CD8-positive, alpha-beta memory T cell (primary cell): ENCODE results near the gene PDE6A. TPM values are rescaled to one million over a fixed set of nuclear protein-coding genes. Genes with fewer than 3 reads are reported as not detected.

Experiments used
- CTCF ChIA-PET: fragments of 350-600 bp; sonication (Branson Sonifier 250); formaldehyde crosslinking; loops from one replicate; lab custom pipeline; 2021; ENCODE audit warnings: antibody characterized with exemption; lab: Charles Lee
- POLR2A ChIA-PET: fragments of 350-600 bp; sonication (Branson Sonifier 250); formaldehyde crosslinking; loops from one replicate; lab custom pipeline; 2021; ENCODE audit warnings: antibody characterized with exemption; lab: Charles Lee
- DNase-seq, 5 donors: peaks; one replicate each; pipeline versions ENCODE4 v3.0.0 to v3.0.0-alpha.2; 2020 to 2022; ENCODE audit warnings: mixed read lengths in 1 of 5
- H3K27ac ChIP-seq: one replicate; pipeline ENCODE4 v1.7.0; 2013; ENCODE audit warnings: low read depth, mild to moderate bottlenecking, low read length, moderate library complexity
- H3K27me3 ChIP-seq: 2 replicates; pipeline ENCODE4 v1.7.0; 2013; ENCODE audit warnings: low read length, mild to moderate bottlenecking; ENCODE audit not compliant: insufficient read depth, poor library complexity, severe bottlenecking
- H3K36me3 ChIP-seq: 2 replicates; pipeline ENCODE4 v1.7.0; 2013; ENCODE audit warnings: mild to moderate bottlenecking, low read length, moderate library complexity; ENCODE audit not compliant: insufficient read depth
- H3K4me1 ChIP-seq: 2 replicates; pipeline ENCODE4 v1.7.0; 2013; ENCODE audit warnings: mild to moderate bottlenecking, low read length, moderate library complexity; ENCODE audit not compliant: insufficient read depth
- H3K4me3 ChIP-seq: 2 replicates; pipeline ENCODE4 v1.7.0; 2013; ENCODE audit warnings: mild to moderate bottlenecking, low read length
- H3K9me3 ChIP-seq: 2 replicates; pipeline ENCODE4 v1.7.0; 2013; ENCODE audit warnings: mild to moderate bottlenecking, low read length
- H3K27ac Mint-ChIP-seq, 8 donors: one replicate each; pipeline ENCODE4 v1.8.0; 2020 to 2021; ENCODE audit warnings: mixed read lengths in 8 of 8, mild to moderate bottlenecking in 6 of 8, inconsistent platforms in 3 of 8, moderate library complexity in 3 of 8
- H3K27me3 Mint-ChIP-seq, 2 donors: one replicate each; pipeline ENCODE4 v1.8.0; 2020 to 2021; ENCODE audit warnings: mixed read lengths in 2 of 2, mild to moderate bottlenecking in 1 of 2, moderate library complexity in 1 of 2
- H3K36me3 Mint-ChIP-seq, 3 donors: one replicate each; pipeline ENCODE4 v1.8.0; 2020 to 2021; ENCODE audit warnings: mixed read lengths in 3 of 3, inconsistent platforms in 1 of 3, mild to moderate bottlenecking in 1 of 3
- H3K4me1 Mint-ChIP-seq, 3 donors: one replicate each; pipeline ENCODE4 v1.8.0; 2020 to 2021; ENCODE audit warnings: mixed read lengths in 3 of 3, inconsistent platforms in 1 of 3, mild to moderate bottlenecking in 1 of 3
- H3K4me3 Mint-ChIP-seq, 7 donors: one replicate each; pipeline ENCODE4 v1.8.0; 2020 to 2021; ENCODE audit warnings: mixed read lengths in 7 of 7, mild to moderate bottlenecking in 6 of 7, moderate library complexity in 4 of 7, inconsistent platforms in 2 of 7
- H3K9me3 Mint-ChIP-seq, 5 donors: one replicate each; pipeline ENCODE4 v1.8.0; 2020 to 2022; ENCODE audit warnings: mixed read lengths in 5 of 5, mild to moderate bottlenecking in 3 of 5, moderate library complexity in 2 of 5, inconsistent platforms in 1 of 5
- polyA plus RNA-seq: library from polyadenylated mRNA; unstranded; fragments of 300-500 nt; fragmentation: Illumina TruSeq; gene quantifications from one replicate; pipeline ENCODE4 v1.2.3, GENCODE V29; 2021
- total RNA-seq, 2 experiments: library from RNA; stranded (reverse); gene quantifications; one replicate each; pipeline ENCODE4 v1.2.3, GENCODE V29; 2021

Gene PDE6A
- total and polyA plus RNA-seq, 3 experiments from 2014 or later: not detected

DNA sequence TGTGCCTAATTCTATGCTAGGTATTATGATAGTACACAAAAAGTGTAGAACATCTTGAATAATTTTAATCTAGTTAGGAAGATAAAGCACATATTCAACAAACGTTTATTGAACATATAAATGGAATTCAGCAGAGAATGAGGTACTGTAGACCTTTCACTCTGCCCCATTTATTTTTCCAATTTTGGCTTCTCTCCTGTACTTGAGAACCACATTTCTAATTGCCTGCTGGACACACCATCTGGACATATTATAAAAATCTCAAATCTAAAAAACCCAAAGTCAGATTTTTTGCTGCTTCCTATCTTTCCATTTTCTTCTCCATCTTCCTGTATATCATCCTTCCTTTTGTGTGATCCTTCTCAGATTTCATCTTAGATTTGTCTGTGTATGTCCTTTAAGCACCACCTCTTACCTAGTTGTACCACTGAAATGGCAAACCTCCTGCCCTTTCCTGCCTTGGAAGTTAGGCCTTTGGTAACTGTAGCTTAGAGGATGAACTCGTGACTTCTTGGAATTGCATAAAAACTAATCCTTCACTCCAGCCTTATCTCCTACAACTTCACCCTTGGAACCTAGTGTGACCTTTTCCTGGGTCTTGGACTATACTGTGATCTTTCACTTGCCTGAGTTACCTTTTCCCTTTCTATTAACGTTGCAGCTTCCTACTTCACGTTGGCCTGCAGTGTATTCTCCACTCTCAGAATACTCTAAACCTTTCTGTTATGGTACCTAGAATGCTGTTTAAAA, 24.8 kb upstream of the PDE6A start:
- ChIA-PET CTCF (interaction anchor here (1.3 to 1.8 kb wide), 2 partner anchors 9 to 11 kb away, joined by 3 to 6 read pairs; partner anchors contain the start of gene SLC26A2), POLR2A (no interaction called here)
- DNase-seq: no peak
- Mint-ChIP-seq H3K27me3 (no peaks in the 10 kb centered on the region), H3K4me3 (no peak overlapping the region), H3K27ac (no peak overlapping the region), H3K36me3 (peaks cover 0 to 13% (median 6%) of the 10 kb centered on the region in 3 donors), H3K9me3 (no peaks in the 10 kb centered on the region), H3K4me1 (peaks cover 17 to 33% (median 20%) of the 10 kb centered on the region in 3 donors)
- no peaks in the 10 kb centered on the region for H3K9me3 ChIP-seq
- H3K4me1 ChIP-seq: no peaks in the 10 kb centered on the region
- H3K36me3 ChIP-seq: no peaks in the 10 kb centered on the region
- no peak overlapping the region for H3K27ac ChIP-seq
- H3K4me3 ChIP-seq: no peak overlapping the region
- H3K27me3 ChIP-seq: no peaks in the 10 kb centered on the region

DNA sequence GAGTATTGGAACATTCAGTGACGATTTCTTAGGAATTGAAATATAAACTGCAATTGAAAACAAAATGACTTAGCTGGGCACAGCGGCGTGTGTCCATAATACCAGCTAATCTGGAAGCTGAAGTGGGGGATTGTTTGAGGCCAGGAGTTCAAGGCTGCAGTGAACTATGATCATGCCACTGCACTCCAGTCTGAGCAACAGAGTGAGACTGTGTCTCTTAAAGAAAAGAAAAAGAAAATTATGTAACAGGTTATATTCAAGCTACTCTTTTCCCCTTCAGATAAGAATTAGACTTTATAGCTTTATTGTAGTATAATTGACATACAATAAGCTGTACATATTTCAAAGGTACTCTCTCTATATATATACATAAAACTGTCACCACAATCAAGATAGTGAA, 22.4 kb upstream of the PDE6A start:
- H3K9me3 ChIP-seq: no peaks in the 10 kb centered on the region
- H3K4me1 ChIP-seq: peaks cover 1% of the 10 kb centered on the region
- H3K27me3 Mint-ChIP-seq: no peaks in the 10 kb centered on the region
- no peak overlapping the region for H3K4me3 Mint-ChIP-seq
- no peaks in the 10 kb centered on the region for H3K36me3 ChIP-seq
- H3K9me3 Mint-ChIP-seq: no peaks in the 10 kb centered on the region
- POLR2A ChIA-PET: no interaction called here
- no peak overlapping the region for H3K27ac Mint-ChIP-seq
- CTCF ChIA-PET: interaction anchor here (0.6 to 1.2 kb wide), 3 partner anchors 8 to 138 kb away, joined by 3 read pairs; no protein-coding TSS in a partner anchor
- no peak for DNase-seq
- no peak overlapping the region for H3K27ac ChIP-seq
- peaks cover 0 to 14% (median 9%) of the 10 kb centered on the region in 3 donors for H3K36me3 Mint-ChIP-seq
- H3K27me3 ChIP-seq: no peaks in the 10 kb centered on the region
- peaks cover 23 to 39% (median 26%) of the 10 kb centered on the region in 3 donors for H3K4me1 Mint-ChIP-seq
- no peak overlapping the region for H3K4me3 ChIP-seq

DNA sequence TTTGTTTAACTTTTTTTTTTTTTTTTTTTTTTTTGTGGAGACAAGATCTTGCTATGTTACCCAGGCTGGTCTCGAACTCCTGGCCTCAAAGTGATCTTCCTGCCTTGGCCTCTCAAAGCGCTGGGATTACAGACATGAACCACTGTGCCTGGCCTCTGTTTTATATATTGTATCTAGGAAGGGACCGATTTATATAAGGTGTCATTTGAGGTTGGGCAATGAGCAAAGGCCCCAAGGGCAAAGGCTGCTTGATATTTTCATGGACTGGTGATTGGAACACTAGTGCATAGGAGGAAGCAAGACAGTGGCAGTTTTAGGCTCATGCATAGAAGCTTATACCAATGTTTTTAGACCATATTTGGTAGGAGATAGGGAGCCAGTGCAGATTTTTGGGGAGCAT, 19.1 kb upstream of the PDE6A start:
- H3K27ac Mint-ChIP-seq: peak overlapping the region in 1 of 8 donors; percentile 68
- peaks cover 31 to 55% (median 42%) of the 10 kb centered on the region in 3 donors for H3K4me1 Mint-ChIP-seq
- Histone ChIP-seq H3K9me3 (no peaks in the 10 kb centered on the region), H3K36me3 (no peaks in the 10 kb centered on the region), H3K4me3 (no peak overlapping the region), H3K4me1 (peaks cover 18% of the 10 kb centered on the region), H3K27ac (no peak overlapping the region), H3K27me3 (no peaks in the 10 kb centered on the region)
- POLR2A ChIA-PET: no interaction called here
- no peaks in the 10 kb centered on the region for H3K9me3 Mint-ChIP-seq
- no peak overlapping the region for H3K4me3 Mint-ChIP-seq
- no peaks in the 10 kb centered on the region for H3K27me3 Mint-ChIP-seq
- no peak for DNase-seq
- CTCF ChIA-PET: interaction anchor here (2.2 kb wide), 1 partner anchor 36 kb away, joined by 6 read pairs; the partner anchor contains the start of genes HMGXB3 and TIGD6
- peaks cover 0 to 15% (median 6%) of the 10 kb centered on the region in 3 donors for H3K36me3 Mint-ChIP-seq

DNA sequence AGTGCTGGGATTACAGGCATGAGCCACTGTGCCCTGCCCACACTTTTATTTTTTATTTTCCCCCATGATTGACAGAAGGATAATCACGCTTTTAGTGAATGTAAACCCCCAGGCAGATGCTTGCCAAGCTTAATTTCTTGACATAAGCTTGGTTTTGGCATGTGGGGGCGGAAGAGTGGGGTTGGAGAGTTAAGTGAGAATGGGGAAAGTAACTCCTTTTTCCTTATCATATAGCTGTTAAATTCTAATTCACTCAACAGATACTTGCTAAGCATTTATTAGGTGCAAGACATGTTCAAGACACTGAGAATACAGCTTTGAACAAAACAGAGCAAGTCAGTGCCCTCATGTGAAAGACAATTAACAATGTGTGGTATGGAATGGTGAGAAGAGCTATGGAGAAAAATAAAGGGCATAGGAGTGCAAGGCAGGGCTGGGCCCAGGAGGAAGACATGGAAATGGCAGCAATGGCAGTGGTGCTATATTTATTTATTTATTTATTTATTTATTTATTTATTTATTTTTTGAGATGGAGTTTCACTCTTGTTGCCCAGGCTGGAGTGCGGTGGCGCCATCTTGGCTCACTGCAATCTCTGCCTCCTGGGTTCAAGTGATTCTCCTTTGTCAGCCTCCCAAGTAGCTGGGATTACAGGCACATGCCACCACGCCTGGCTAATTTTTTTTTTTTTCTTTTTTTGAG, 18.2 kb upstream of the PDE6A start:
- H3K27ac ChIP-seq: no peak overlapping the region
- H3K4me3 ChIP-seq: no peak overlapping the region
- no peaks in the 10 kb centered on the region for H3K36me3 ChIP-seq
- ChIA-PET POLR2A (no interaction called here), CTCF (interaction anchor here (1.1 to 2.2 kb wide), 8 partner anchors 10 to 132 kb away, joined by 3 to 6 read pairs (median 4); partner anchors contain the start of genes HMGXB3 and TIGD6)
- Mint-ChIP-seq H3K4me1 (peaks cover 31 to 55% (median 42%) of the 10 kb centered on the region in 3 donors), H3K4me3 (peak overlapping the region in 1 of 7 donors; percentile 98), H3K27ac (peak overlapping the region in 1 of 8 donors; percentile 83), H3K36me3 (peaks cover 0 to 15% (median 6%) of the 10 kb centered on the region in 3 donors), H3K9me3 (no peaks in the 10 kb centered on the region), H3K27me3 (no peaks in the 10 kb centered on the region)
- DNase-seq: no peak
- no peaks in the 10 kb centered on the region for H3K27me3 ChIP-seq
- H3K4me1 ChIP-seq: peaks cover 18% of the 10 kb centered on the region
- H3K9me3 ChIP-seq: no peaks in the 10 kb centered on the region

DNA sequence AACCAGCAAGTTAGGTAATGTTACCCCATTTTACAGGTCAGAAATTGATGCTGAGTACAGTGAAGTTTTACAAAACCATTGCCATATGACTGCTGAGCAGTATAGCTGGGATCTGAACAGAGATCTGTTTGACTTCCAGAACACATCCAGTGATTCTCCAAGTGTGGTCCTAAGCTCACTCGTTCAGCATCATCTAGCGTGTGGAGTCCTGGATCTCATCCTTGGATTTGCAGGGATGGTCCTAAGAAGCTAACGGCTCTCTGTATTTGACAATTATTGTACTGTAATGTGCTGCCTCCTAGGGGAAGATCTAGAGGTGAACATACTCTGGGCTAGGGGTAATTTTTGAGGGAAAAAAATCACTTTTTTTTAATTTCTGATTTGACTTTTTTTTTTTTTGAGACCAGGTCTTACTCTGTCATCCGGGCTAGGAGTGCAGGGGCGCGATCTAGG, 17.4 kb upstream of the PDE6A start:
- Mint-ChIP-seq H3K36me3 (peaks cover 0 to 15% (median 6%) of the 10 kb centered on the region in 3 donors), H3K9me3 (no peaks in the 10 kb centered on the region), H3K4me1 (peaks cover 29 to 50% (median 42%) of the 10 kb centered on the region in 3 donors), H3K27me3 (no peaks in the 10 kb centered on the region), H3K27ac (peak overlapping the region; percentile 31 to 94 (median 86)), H3K4me3 (peak overlapping the region; percentile 91 to 98 (median 96))
- peaks cover 18% of the 10 kb centered on the region for H3K4me1 ChIP-seq
- no peak overlapping the region for H3K27ac ChIP-seq
- peak in 1 of 5 donors; percentile 25 for DNase-seq
- ChIA-PET POLR2A (interaction anchor here (1.0 kb wide), 1 partner anchor 38 kb away, joined by 3 read pairs; the partner anchor contains the start of gene TIGD6), CTCF (interaction anchor here (1.0 to 3.0 kb wide), 10 partner anchors 10 to 131 kb away, joined by 3 to 9 read pairs (median 4); partner anchors contain the start of genes HMGXB3 and TIGD6)
- no peaks in the 10 kb centered on the region for H3K36me3 ChIP-seq
- no peak overlapping the region for H3K4me3 ChIP-seq
- H3K27me3 ChIP-seq: no peaks in the 10 kb centered on the region
- H3K9me3 ChIP-seq: no peaks in the 10 kb centered on the region

DNA sequence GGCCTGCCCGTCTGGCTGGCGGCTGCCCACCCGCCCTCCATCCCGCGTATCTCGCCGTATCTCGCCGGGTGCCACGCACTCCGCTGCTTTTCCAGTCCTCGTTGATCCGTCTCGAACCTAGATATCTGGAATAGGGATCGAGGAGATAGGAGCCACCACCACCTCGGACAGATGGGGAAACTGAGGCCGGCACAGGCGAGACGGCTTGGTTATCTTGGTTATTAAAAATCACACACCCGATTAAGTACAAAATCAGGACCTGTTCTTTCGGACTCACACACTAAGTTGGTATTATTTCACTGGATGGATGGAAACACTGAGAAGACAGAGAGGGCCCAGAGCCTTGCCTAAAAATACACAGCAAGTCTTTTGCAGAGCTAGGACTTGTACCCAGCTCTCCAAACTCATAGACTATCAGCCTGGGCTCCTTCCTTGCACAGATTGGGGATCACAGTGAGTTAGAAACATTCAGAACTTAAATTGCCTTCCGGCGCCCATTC, 16.6 kb upstream of the PDE6A start:
- H3K9me3 Mint-ChIP-seq: no peaks in the 10 kb centered on the region
- H3K27ac ChIP-seq: no peak overlapping the region

More for the DNA sequence above, 16.6 kb upstream of the PDE6A start:
- peak in 1 of 5 donors; percentile 8 for DNase-seq
- Histone ChIP-seq H3K9me3 (no peaks in the 10 kb centered on the region), H3K4me3 (peak overlapping the region; percentile 82), H3K4me1 (peaks cover 18% of the 10 kb centered on the region), H3K27me3 (no peaks in the 10 kb centered on the region), H3K36me3 (no peaks in the 10 kb centered on the region)
- Mint-ChIP-seq H3K27ac (peak overlapping the region; percentile 37 to 94 (median 89)), H3K27me3 (no peaks in the 10 kb centered on the region), H3K36me3 (peaks cover 0 to 15% (median 6%) of the 10 kb centered on the region in 3 donors), H3K4me1 (peaks cover 28 to 46% (median 42%) of the 10 kb centered on the region in 3 donors), H3K4me3 (peak overlapping the region; percentile 91 to 98 (median 96))
- CTCF ChIA-PET: interaction anchor here (1.0 to 3.0 kb wide), 7 partner anchors 8 to 127 kb away, joined by 3 to 9 read pairs (median 4); no protein-coding TSS in a partner anchor
- POLR2A ChIA-PET: interaction anchor here (1.0 kb wide), 1 partner anchor 39 kb away, joined by 3 read pairs; the partner anchor contains the start of gene TIGD6
